Articular chondrocyte of knee joint (primary cell): ENCODE results near the gene CCDC197. TPM values are rescaled to one million over a fixed set of nuclear protein-coding genes. Genes with fewer than 3 reads are reported as not detected.

Experiments
- small RNA-seq: library from RNA; depleted of rRNA; stranded (forward); fragments of <200 nt; gene quantifications from one replicate; pipeline ENCODE3, GENCODE V24; 2012
- total RNA-seq: library from RNA; depleted of rRNA; stranded (reverse); fragments of >200 nt; gene quantifications from 2 replicates; pipeline ENCODE4 v1.2.3, GENCODE V29; 2012

CCDC197 gene
- not detected in 2 replicates for total RNA-seq

GRCh38 chr14:93997082-93997481 lies at the start of gene CCDC197:
CCDC197 (plus strand) TSS chr14:93997301; CDS start chr14:93998132, 831 bp downstream.

GRCh38 chr14:93976477-93977057 lies 20.5 kb upstream of the CCDC197 start, which contains the start of gene ASB2:
ASB2 (minus strand) TSS chr14:93976570; CDS start chr14:93964539, 12,031 bp downstream.

GRCh38 chr14:94026173-94026888 lies 29.2 kb downstream of the CCDC197 start, which contains the start of gene OTUB2:
OTUB2 (plus strand) TSS chr14:94026340; CDS start chr14:94026538, 198 bp downstream.

Small RNA genes lying within 50 kb of the gene (small RNA-seq; reads per million reads assigned to genes)
- gene MIR4506 = not detected

Other genes starting within 250 kb of the CCDC197 start
- gene PRIMA1, start 208.8 kb upstream of the CCDC197 start, total RNA-seq = 0.65 and 1.0 TPM in 2 replicates
- gene FAM181A, start 70.0 kb upstream of the CCDC197 start, total RNA-seq = not detected in 2 replicates
- gene ASB2, start 20.7 kb upstream of the CCDC197 start, total RNA-seq = not detected in 2 replicates
- gene OTUB2, start 29.0 kb downstream of the CCDC197 start, total RNA-seq = 1.3 and 2.5 TPM in 2 replicates
- gene DDX24, start 83.9 kb downstream of the CCDC197 start, total RNA-seq = 151 and 172 TPM in 2 replicates
- 7.1 and 11.2 TPM in 2 replicates for gene IFI27L1, start 84.0 kb downstream of the CCDC197 start, total RNA-seq
- 66.0 and 68.9 TPM in 2 replicates for gene IFI27, start 113.4 kb downstream of the CCDC197 start, total RNA-seq
- 80.9 and 104 TPM in 2 replicates for gene IFI27L2, start 132.3 kb downstream of the CCDC197 start, total RNA-seq
- gene PPP4R4, start 177.0 kb downstream of the CCDC197 start, total RNA-seq = 6.6 and 9.4 TPM in 2 replicates